H9 (cell line): ENCODE data around the gene TELO2. TPM values are rescaled to one million over a fixed set of nuclear protein-coding genes. Genes with fewer than 3 reads are reported as not detected.

Experiments used
- DNase-seq: peaks from one replicate; pipeline ENCODE4 v3.0.0-alpha.2; 2017
- H2AFZ ChIP-seq: one replicate; pipeline ENCODE4 v1.6.1; 2013; ENCODE audit warnings: mild to moderate bottlenecking, low read length, control low read depth, moderate library complexity
- H2AK5ac ChIP-seq: 2 replicates; pipeline ENCODE4 v1.6.1; 2013; ENCODE audit warnings: low read length, control low read depth, mixed read lengths; ENCODE audit not compliant: insufficient read length
- H2BK120ac ChIP-seq: one replicate; pipeline ENCODE4 v1.6.1; 2013; ENCODE audit warnings: low read depth, mild to moderate bottlenecking, low read length, control low read depth, inconsistent platforms; ENCODE audit not compliant: poor library complexity, severe bottlenecking
- H2BK12ac ChIP-seq: 2 replicates; pipeline ENCODE4 v1.6.1; 2013; ENCODE audit warnings: low read length, control low read depth, mixed read lengths, low read depth; ENCODE audit not compliant: insufficient read length
- H2BK15ac ChIP-seq: 2 replicates; pipeline ENCODE4 v1.6.1; 2013; ENCODE audit warnings: low read depth, low read length, control low read depth
- H2BK20ac ChIP-seq: one replicate; pipeline ENCODE4 v1.6.1; 2013; ENCODE audit warnings: low read depth, mild to moderate bottlenecking, low read length, control low read depth, inconsistent platforms; ENCODE audit not compliant: poor library complexity, severe bottlenecking
- H2BK5ac ChIP-seq: 2 replicates; pipeline ENCODE4 v1.6.1; 2013; ENCODE audit warnings: low read length, control low read depth, mixed read lengths; ENCODE audit not compliant: insufficient read length
- H3K14ac ChIP-seq: 2 replicates; pipeline ENCODE4 v1.6.1; 2013; ENCODE audit warnings: low read length, control low read depth; ENCODE audit not compliant: insufficient read depth
- H3K18ac ChIP-seq: 2 replicates; pipeline ENCODE4 v1.6.1; 2013; ENCODE audit warnings: low read depth, mild to moderate bottlenecking, mixed read lengths, low read length, control low read depth; ENCODE audit not compliant: insufficient read length
- H3K23ac ChIP-seq: 2 replicates; pipeline ENCODE4 v1.6.1; 2013; ENCODE audit warnings: low read length, control low read depth, mixed read lengths, low read depth; ENCODE audit not compliant: insufficient read length
- H3K23me2 ChIP-seq: 2 replicates; pipeline ENCODE4 v1.6.1; 2013; ENCODE audit warnings: low read depth, mild to moderate bottlenecking, mixed read lengths, low read length, control low read depth; ENCODE audit not compliant: insufficient read length, poor library complexity, severe bottlenecking
- H3K27ac ChIP-seq: 2 replicates; pipeline ENCODE4 v1.5.1; 2013; ENCODE audit warnings: low read length, control low read depth, mixed read lengths, low read depth; ENCODE audit not compliant: insufficient read length
- H3K27me3 ChIP-seq: 2 replicates; pipeline ENCODE4 v1.6.1; 2013; ENCODE audit warnings: low read length, control low read depth, inconsistent platforms; ENCODE audit not compliant: insufficient read depth
- H3K4ac ChIP-seq: 2 replicates; pipeline ENCODE4 v1.6.1; 2013; ENCODE audit warnings: low read depth, mild to moderate bottlenecking, control low read depth, inconsistent platforms, low read length, moderate library complexity
- H3K4me1 ChIP-seq: 2 replicates; pipeline ENCODE4 v1.6.1; 2013; ENCODE audit warnings: low read length, control low read depth, inconsistent platforms; ENCODE audit not compliant: insufficient read depth
- H3K4me2 ChIP-seq: 2 replicates; pipeline ENCODE4 v1.6.1; 2013; ENCODE audit warnings: low read length, control low read depth, mixed read lengths; ENCODE audit not compliant: insufficient read length, insufficient read depth
- H3K56ac ChIP-seq: 2 replicates; pipeline ENCODE4 v1.6.1; 2013; ENCODE audit warnings: low read depth, mild to moderate bottlenecking, mixed read lengths, low read length, control low read depth; ENCODE audit not compliant: insufficient read length
- H3K79me1 ChIP-seq: 2 replicates; pipeline ENCODE4 v1.6.1; 2013; ENCODE audit warnings: low read depth, mild to moderate bottlenecking, moderate library complexity, low read length, control low read depth, inconsistent platforms; ENCODE audit not compliant: insufficient read depth, poor library complexity, severe bottlenecking
- H3K79me2 ChIP-seq: 2 replicates; pipeline ENCODE4 v1.6.1; 2013; ENCODE audit warnings: low read length, control low read depth, inconsistent platforms; ENCODE audit not compliant: insufficient read depth
- H3K9ac ChIP-seq: 2 replicates; pipeline ENCODE4 v1.6.1; 2013; ENCODE audit warnings: low read length, control low read depth, mixed read lengths; ENCODE audit not compliant: insufficient read length; ENCODE audit errors: extremely low read depth
- H3K9me3 ChIP-seq: one replicate; pipeline ENCODE4 v1.6.1; 2013; ENCODE audit warnings: low read depth, low read length, inconsistent platforms; ENCODE audit not compliant: control insufficient read depth
- H3T11ph ChIP-seq: one replicate; pipeline ENCODE4 v1.6.1; 2013; ENCODE audit warnings: mild to moderate bottlenecking, low read length, control low read depth, inconsistent platforms
- H4K20me1 ChIP-seq: one replicate; pipeline ENCODE4 v1.6.1; 2013; ENCODE audit not compliant: control insufficient read depth, insufficient read length, insufficient read depth
- H4K5ac ChIP-seq: 2 replicates; pipeline ENCODE4 v1.6.1; 2013; ENCODE audit warnings: low read depth, mild to moderate bottlenecking, mixed read lengths, low read length, control low read depth; ENCODE audit not compliant: insufficient read length
- H4K8ac ChIP-seq: replicated peaks from 2 replicates; pipeline ENCODE4 v1.6.1; 2013; ENCODE audit warnings: low read length, control low read depth, mixed read lengths, low read depth; ENCODE audit not compliant: insufficient read length
- H4K91ac ChIP-seq: 2 replicates; pipeline ENCODE4 v1.6.1; 2013; ENCODE audit warnings: low read depth, mild to moderate bottlenecking, moderate library complexity, mixed read lengths, low read length, control low read depth; ENCODE audit not compliant: insufficient read length
- H3K27ac Mint-ChIP-seq, 3 experiments: 2 replicates in 2 of 3; 3 replicates in 1 of 3; pipeline ENCODE4 v1.8.0; 2020 to 2021; ENCODE audit warnings: mixed read lengths in 3 of 3, mild to moderate bottlenecking in 1 of 3, moderate library complexity in 1 of 3
- H3K27me3 Mint-ChIP-seq: 2 replicates; pipeline ENCODE4 v1.8.0; 2021; ENCODE audit warnings: low read depth, mild to moderate bottlenecking, moderate library complexity, mixed read lengths
- H3K36me3 Mint-ChIP-seq, 3 experiments: 2 replicates in 2 of 3; 3 replicates in 1 of 3; pipeline ENCODE4 v1.8.0; 2020 to 2021; ENCODE audit warnings: low read depth in 3 of 3, mixed read lengths in 3 of 3; ENCODE audit not compliant: insufficient read depth in 1 of 3
- H3K4me1 Mint-ChIP-seq, 2 experiments: 2 replicates each; pipeline ENCODE4 v1.8.0; 2020; ENCODE audit warnings: mixed read lengths in 2 of 2
- H3K4me3 Mint-ChIP-seq, 2 experiments: 2 replicates in 1 of 2; 3 replicates in 1 of 2; pipeline ENCODE4 v1.8.0; 2020 to 2021; ENCODE audit warnings: mild to moderate bottlenecking in 2 of 2, mixed read lengths in 2 of 2, moderate library complexity in 1 of 2
- H3K9me3 Mint-ChIP-seq, 2 experiments: 2 replicates in 1 of 2; 3 replicates in 1 of 2; pipeline ENCODE4 v1.8.0; 2020; ENCODE audit warnings: mild to moderate bottlenecking in 2 of 2, mixed read lengths in 2 of 2, moderate library complexity in 1 of 2
- CTCF ChIP-seq: fragments of 200-600 bp; sonication (generic); conservative IDR thresholded peaks from 3 replicates; pipeline ENCODE4 v1.8.0; 2021; ENCODE audit warnings: antibody characterized with exemption, mild to moderate bottlenecking
- WGBS: extraction: QIAGEN DNeasy Blood & Tissue Kit; methylation state at CpG from one replicate; pipeline ENCODE4 v1.1.7; 2013; ENCODE audit warnings: missing lambda C conversion rate, low lambda C conversion rate, mixed read lengths; ENCODE audit not compliant: insufficient read length; ENCODE audit errors: extremely low coverage; 5-methylcytosine and 5-hydroxymethylcytosine counted together
- total RNA-seq: library from RNA; stranded (reverse); gene quantifications from 2 replicates; pipeline ENCODE4 v1.2.1, GENCODE V29; 2021

The TELO2 gene
- total RNA-seq, 1 experiment from 2014 or later = 98.9 TPM

GRCh38 chr16:1458336-1458976, 34.7 kb upstream of the TELO2 start:
- no peak overlapping the region for H3K4ac ChIP-seq
- no peaks in the 10 kb centered on the region for H3K4me1 ChIP-seq
- no peak overlapping the region for H3K18ac ChIP-seq
- no peak overlapping the region for H2AFZ ChIP-seq
- no peak overlapping the region for H3K9ac ChIP-seq
- no peaks in the 10 kb centered on the region for H3K4me1 Mint-ChIP-seq
- no peaks in the 10 kb centered on the region for H3K27me3 ChIP-seq
- H3K4me2 ChIP-seq = no peak overlapping the region
- H3K9me3 Mint-ChIP-seq = no peaks in the 10 kb centered on the region
- H2BK20ac ChIP-seq = no peak overlapping the region
- no peak overlapping the region for H3K4me3 Mint-ChIP-seq
- no peak overlapping the region for H2BK12ac ChIP-seq
- H3K9me3 ChIP-seq = no peaks in the 10 kb centered on the region
- no peaks in the 10 kb centered on the region for H3K27me3 Mint-ChIP-seq
- WGBS = no CpG with 5 or more reads among the region's 26 CpGs
- H3K23me2 ChIP-seq = no peaks in the 10 kb centered on the region
- no peak overlapping the region for H3T11ph ChIP-seq
- no peak overlapping the region for H2BK120ac ChIP-seq
- no peak overlapping the region for H4K91ac ChIP-seq
- H3K36me3 Mint-ChIP-seq = peaks cover 2 to 33% (median 18%) of the 10 kb centered on the region in 3 experiments; a peak in 5 of 7 replicates
- no peak overlapping the region for H3K14ac ChIP-seq
- H2BK5ac ChIP-seq = no peak overlapping the region
- no peak overlapping the region; a peak in 1 of 7 replicates for H3K27ac Mint-ChIP-seq
- DNase-seq = no peak
- H2AK5ac ChIP-seq = no peak overlapping the region
- no peak overlapping the region for H4K8ac ChIP-seq
- H3K79me1 ChIP-seq = no peaks in the 10 kb centered on the region
- H2BK15ac ChIP-seq = no peak overlapping the region
- H4K5ac ChIP-seq = no peak overlapping the region
- no peak overlapping the region for H3K56ac ChIP-seq
- no peak for TF ChIP-seq CTCF
- no peak overlapping the region for H3K23ac ChIP-seq
- no peaks in the 10 kb centered on the region for H4K20me1 ChIP-seq
- H3K79me2 ChIP-seq = no peaks in the 10 kb centered on the region
- no peak overlapping the region for H3K27ac ChIP-seq
